GM12892 (cell line): Measurements from ENCODE around the gene SH2D5.

Experiments
- POLR2A ChIP-seq: IDR thresholded peaks from 2 replicates; pipeline ENCODE4 v1.6.1; 2011; ENCODE audit warnings: low read depth, low read length, control low read depth
- POLR2AphosphoS5 ChIP-seq: IDR thresholded peaks from 2 replicates; pipeline ENCODE4 v1.6.1; 2011; ENCODE audit warnings: low read depth, low read length, control low read depth
- TAF1 ChIP-seq: IDR thresholded peaks from 2 replicates; pipeline ENCODE4 v1.6.1; 2011; ENCODE audit warnings: low read depth, mild to moderate bottlenecking, control low read depth, low read length, borderline replicate concordance

DNA sequence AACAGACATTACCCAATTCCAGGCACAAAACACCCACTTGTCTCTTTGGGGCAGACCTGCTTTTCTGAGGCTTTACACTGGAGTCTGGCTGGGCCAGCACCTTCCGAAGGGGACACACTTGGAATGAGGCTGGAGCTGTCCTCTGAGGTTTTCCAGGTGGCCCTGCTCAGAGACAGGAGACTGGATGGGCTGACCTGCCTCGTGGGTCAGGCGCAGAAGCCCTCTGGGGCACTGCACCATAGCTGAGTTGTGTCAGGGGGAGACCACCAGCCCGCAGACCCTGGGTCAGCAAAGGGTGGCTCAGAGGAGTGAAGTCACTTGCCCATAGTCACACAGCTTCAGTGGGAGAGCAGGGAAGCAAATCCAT, 1.8 kb downstream of the SH2D5 start:
- TF ChIP-seq TAF1 (no peak), POLR2A (no peak), POLR2AphosphoS5 (no peak)
